HCT116 (cell line): ENCODE data around the gene KIAA2012. TPM values are rescaled to one million over a fixed set of nuclear protein-coding genes. Genes with fewer than 3 reads are reported as not detected.

Experiments used
- ATAC-seq: fragments of 200-7000 bp; cut with Tn5 transposase; 2 replicates; pipeline ENCODE4 v1.9.1; 2020; ENCODE audit warnings: mild to moderate bottlenecking, moderate library complexity
- BruUV-seq: library from RNA; stranded (reverse); fragments of 400-500 nt; replicated peaks from 2 replicates; lab custom pipeline; 2021; lab: Mats Ljungman, UMichigan
- CTCF ChIA-PET: fragments of 300-600 bp; sonication (Branson Sonifier 250); formaldehyde crosslinking; loops from one replicate; lab custom pipeline; 2021; ENCODE audit warnings: antibody characterized with exemption; lab: Charles Lee
- POLR2A ChIA-PET: fragments of 300-600, 350-600 bp; sonication (Branson Sonifier 250); formaldehyde crosslinking; loops from one replicate; lab custom pipeline; 2021; ENCODE audit warnings: antibody characterized with exemption; lab: Charles Lee
- RAD21 ChIA-PET, 2 experiments: fragments of 300-600 bp; sonication (Branson Sonifier 250); formaldehyde crosslinking; loops; one replicate each; lab custom pipeline; 2023; ENCODE audit warnings: low total read pairs in 2 of 2; ENCODE audit not compliant: uncharacterized antibody in 2 of 2, unreplicated experiment in 2 of 2, low non-redundant PET in 1 of 2; lab: Charles Lee
- DNase-seq: peaks from one replicate; pipeline ENCODE4 v3.0.0-alpha.2; 2010; ENCODE audit warnings: low read depth, low spot score
- H2AFZ ChIP-seq: fragments of 200-600 bp; shearing (Covaris generic), sonication (generic); 2 replicates; pipeline ENCODE4 v1.6.1; 2017; ENCODE audit warnings: low read depth, mixed run types, mixed read lengths, antibody characterized with exemption, low read length; ENCODE audit not compliant: poor library complexity, severe bottlenecking
- H3K27ac ChIP-seq: 2 replicates; pipeline ENCODE4 v1.5.1; 2012; ENCODE audit warnings: low read depth, low read length
- H3K27me3 ChIP-seq: fragments of 200-600 bp; sonication (generic); 2 replicates; pipeline ENCODE4 v1.6.1; 2016; ENCODE audit warnings: mixed run types, low read length, mixed read lengths; ENCODE audit not compliant: insufficient read depth
- H3K36me3 ChIP-seq, 2 experiments: fragments of 200-500 bp in 1 of 2; fragments of 200-600 bp in 1 of 2; sonication (Bioruptor generic) in 1 of 2; sonication (generic) in 1 of 2; 2 replicates each; pipeline versions ENCODE4 v1.5.1 to v1.6.1; 2014 to 2016; ENCODE audit warnings: low read length in 2 of 2, inconsistent platforms in 1 of 2, mixed read lengths in 1 of 2, mixed run types in 1 of 2; ENCODE audit not compliant: insufficient read depth in 2 of 2, control insufficient read depth in 1 of 2
- H3K4me1 ChIP-seq, 2 experiments: fragments of 200-600 bp in 1 of 2; sonication (generic) in 1 of 2; 2 replicates each; pipeline versions ENCODE4 v1.5.1 to v1.6.1; 2012 to 2017; ENCODE audit warnings: low read length in 2 of 2, inconsistent platforms in 1 of 2, mild to moderate bottlenecking in 1 of 2, mixed read lengths in 1 of 2, mixed run types in 1 of 2, moderate library complexity in 1 of 2; ENCODE audit not compliant: insufficient read depth in 2 of 2, control insufficient read depth in 1 of 2
- H3K4me2 ChIP-seq: fragments of 200-600 bp; sonication (generic); 2 replicates; pipeline ENCODE4 v1.6.1; 2017; ENCODE audit warnings: mixed run types, low read length, mixed read lengths
- H3K4me3 ChIP-seq, 2 experiments: fragments of 200-600 bp in 1 of 2; sonication (generic) in 1 of 2; replicated peaks in 1 of 2; 2 replicates each; pipeline ENCODE4 v1.5.1; 2011 to 2016; ENCODE audit warnings: low read length in 2 of 2, control low read depth in 1 of 2, low read depth in 1 of 2, mild to moderate bottlenecking in 1 of 2, mixed read lengths in 1 of 2, mixed run types in 1 of 2
- H3K79me2 ChIP-seq: fragments of 200-600 bp; sonication (generic); 2 replicates; pipeline ENCODE4 v1.6.1; 2017; ENCODE audit warnings: mild to moderate bottlenecking, mixed run types, low read length, moderate library complexity, mixed read lengths; ENCODE audit not compliant: insufficient read depth
- H3K9ac ChIP-seq: fragments of 200-600 bp; sonication (generic); 2 replicates; pipeline ENCODE4 v1.6.1; 2016; ENCODE audit warnings: low read length, mixed read lengths
- H3K9me2 ChIP-seq: fragments of 200-600 bp; sonication (generic), shearing (Covaris generic); 2 replicates; pipeline ENCODE4 v1.6.1; 2017; ENCODE audit warnings: mixed run types, mild to moderate bottlenecking, moderate library complexity; ENCODE audit not compliant: insufficient read depth
- H3K9me3 ChIP-seq, 2 experiments: fragments of 200-500 bp in 1 of 2; fragments of 200-600 bp in 1 of 2; sonication (Bioruptor generic) in 1 of 2; sonication (generic) in 1 of 2; 2 replicates each; pipeline ENCODE4 v1.6.1; 2014 to 2017; ENCODE audit warnings: low read length in 2 of 2, mixed read lengths in 2 of 2, inconsistent platforms in 1 of 2, low read depth in 1 of 2, mild to moderate bottlenecking in 1 of 2, mixed run types in 1 of 2, moderate library complexity in 1 of 2; ENCODE audit not compliant: control insufficient read depth in 1 of 2, insufficient read depth in 1 of 2
- H4K20me1 ChIP-seq: fragments of 200-600 bp; sonication (generic), shearing (Covaris generic); 2 replicates; pipeline ENCODE4 v1.6.1; 2017; ENCODE audit warnings: mixed run types, mild to moderate bottlenecking, moderate library complexity; ENCODE audit not compliant: insufficient read depth
- ATF3 ChIP-seq: IDR thresholded peaks from 2 replicates; pipeline ENCODE4 v1.6.1; 2012
- CEBPB ChIP-seq: IDR thresholded peaks from 2 replicates; pipeline ENCODE4 v1.6.1; 2012; ENCODE audit warnings: low read depth
- CTCF ChIP-seq, 3 experiments: fragments of 200-600 bp in 1 of 3; sonication (generic) in 1 of 3; IDR thresholded peaks in 2 of 3; conservative IDR thresholded peaks in 1 of 3; 2 replicates each; pipeline ENCODE4 v1.5.1; 2012 to 2017; ENCODE audit warnings: low read depth in 2 of 3, low read length in 2 of 3, antibody characterized with exemption in 1 of 3, borderline replicate concordance in 1 of 3, control low read depth in 1 of 3, mild to moderate bottlenecking in 1 of 3, mixed read lengths in 1 of 3, mixed run types in 1 of 3, moderate library complexity in 1 of 3; ENCODE audit not compliant: insufficient read depth in 1 of 3
- EGR1 ChIP-seq: IDR thresholded peaks from 2 replicates; pipeline ENCODE4 v1.6.1; 2012; ENCODE audit warnings: low read depth
- EZH2 ChIP-seq: fragments of 200-600 bp; sonication (generic); IDR thresholded peaks from 2 replicates; pipeline ENCODE4 v1.6.1; 2017; ENCODE audit warnings: antibody characterized with exemption, mixed run types
- EZH2phosphoT487 ChIP-seq: fragments of 200-600 bp; IDR thresholded peaks from 2 replicates; pipeline ENCODE4 v1.6.1; 2018; ENCODE audit warnings: antibody characterized with exemption, borderline replicate concordance
- MAX ChIP-seq: IDR thresholded peaks from 2 replicates; pipeline ENCODE4 v1.6.1; 2012
- POLR2A ChIP-seq: IDR thresholded peaks from 2 replicates; pipeline ENCODE4 v1.7.0; 2011; ENCODE audit warnings: borderline replicate concordance; ENCODE audit not compliant: insufficient read depth, insufficient read length; ENCODE audit errors: extremely low read depth
- SP1 ChIP-seq: IDR thresholded peaks from 2 replicates; pipeline ENCODE4 v1.6.1; 2012; ENCODE audit warnings: low read depth
- ZBTB33 ChIP-seq: IDR thresholded peaks from 2 replicates; pipeline ENCODE4 v1.6.1; 2011; ENCODE audit warnings: mild to moderate bottlenecking, low read length, moderate library complexity; ENCODE audit not compliant: insufficient replicate concordance; ENCODE audit errors: extremely low read depth
- ZFX ChIP-seq: fragments of 450-650 bp; IDR thresholded peaks from 2 replicates; pipeline ENCODE4 v1.6.1; 2017
- intact Hi-C: fragments of 100-400 bp; cut with micrococcal nuclease; formaldehyde crosslinking; loops from 2 replicates; pipeline ENCODE4 v1.10.0; 2022
- total RNA-seq: library from RNA; stranded (reverse); gene quantifications from one replicate; pipeline ENCODE4 v1.2.1, GENCODE V29; 2021; ENCODE audit not compliant: unreplicated experiment

KIAA2012 gene
- total RNA-seq, 1 experiment from 2014 or later = not detected

GRCh38 chr2:202133909-202134265 is 60.8 kb downstream of the KIAA2012 start:
- Histone ChIP-seq H2AFZ (no peak overlapping the region), H3K79me2 (no peaks in the 10 kb centered on the region), H3K27me3 (no peaks in the 10 kb centered on the region), H3K36me3 (no peaks in the 10 kb centered on the region), H3K9me2 (no peaks in the 10 kb centered on the region), H3K9me3 (no peaks in the 10 kb centered on the region), H3K9ac (no peak overlapping the region), H3K27ac (no peak overlapping the region), H3K4me3 (no peak overlapping the region), H3K4me1 (no peaks in the 10 kb centered on the region), H4K20me1 (no peaks in the 10 kb centered on the region), H3K4me2 (no peak overlapping the region)
- ChIA-PET RAD21 (no interaction called here), POLR2A (no interaction called here), CTCF (no interaction called here)
- ATAC-seq (no peak), DNase-seq (no peak)
- BruUV-seq = no TSS peak
- TF ChIP-seq MAX (no peak), CTCF (IDR thresholded peaks at IDR 0.05 in 2 of 3, conservative IDR thresholded peaks at IDR 0.05 in 1 of 3; ENCODE audit: borderline replicate concordance in 1 of 3, insufficient read depth in 1 of 3, low read depth in 2 of 3, low read length in 2 of 3) (no peak), EGR1 (no peak), POLR2A (no peak), EZH2phosphoT487 (no peak), EZH2 (no peak), ATF3 (no peak), CEBPB (no peak), ZBTB33 (no peak), ZFX (no peak), SP1 (no peak)
- intact Hi-C loops = no loop called here
